GM12865 (cell line): ENCODE measurements around the gene USP19.

Experiments used
- DNase-seq: peaks from one replicate; pipeline ENCODE4 v3.0.0; 2010; ENCODE audit warnings: low read depth
- H3K4me3 ChIP-seq: 2 replicates; pipeline ENCODE4 v1.5.1; 2011; ENCODE audit warnings: mild to moderate bottlenecking, low read depth, low read length, control low read depth
- CTCF ChIP-seq: IDR thresholded peaks from 2 replicates; pipeline ENCODE4 v1.5.1; 2011; ENCODE audit warnings: low read length, control low read depth, low read depth, inconsistent platforms; ENCODE audit not compliant: insufficient read depth; ENCODE audit errors: missing control alignments

Gene USP19

GRCh38 chr3:49153349-49153912 is 32.8 kb upstream of the USP19 start:
- no peak for TF ChIP-seq CTCF
- H3K4me3 ChIP-seq = no peak overlapping the region

DNA sequence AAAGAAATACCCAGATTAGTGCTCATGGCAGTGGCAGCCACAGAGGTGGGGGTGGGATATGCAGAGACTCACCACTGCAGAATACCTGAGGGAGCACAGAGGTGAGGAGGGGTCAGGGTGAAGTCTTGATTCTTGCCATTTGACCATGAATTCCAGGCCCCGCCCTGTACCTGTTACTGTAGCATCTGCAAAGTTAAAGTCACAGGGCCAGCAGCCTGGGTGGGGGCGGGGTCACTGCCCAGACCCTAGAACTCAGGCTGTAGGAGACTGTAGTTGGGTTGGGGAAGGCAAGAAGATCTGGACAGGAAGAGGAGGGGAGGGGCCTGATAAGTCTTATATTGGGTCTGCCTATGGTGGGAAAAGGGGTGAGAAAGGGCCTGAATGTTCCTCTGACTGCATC is 31.0 kb upstream of the USP19 start:
- H3K4me3 ChIP-seq = no peak overlapping the region
- TF ChIP-seq CTCF = no peak
- DNase-seq = no peak

More at GRCh38 chr3:49153349-49153912, 32.8 kb upstream of the USP19 start:
- DNase-seq = no peak

DNA sequence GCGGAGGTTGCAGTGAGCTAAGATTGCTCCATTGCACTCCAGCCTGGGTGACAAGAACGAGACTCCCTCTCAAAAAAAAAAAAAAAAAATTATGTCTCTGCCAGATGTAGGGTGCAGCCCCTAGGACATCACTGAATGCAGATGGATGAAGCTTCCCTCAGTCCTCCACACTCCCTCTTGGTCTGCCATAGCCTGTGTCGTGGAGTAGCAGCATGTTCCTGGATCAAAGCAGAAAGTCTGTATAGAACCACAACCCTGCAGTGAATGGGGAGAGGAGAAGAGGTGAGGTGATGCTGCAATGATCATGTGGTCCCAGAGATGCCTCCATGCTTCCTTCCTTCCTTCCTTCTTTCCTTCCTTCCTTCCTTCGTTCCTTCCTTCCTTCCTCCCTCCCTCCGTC is 27.5 kb upstream of the USP19 start:
- H3K4me3 ChIP-seq = no peak overlapping the region
- no peak for DNase-seq
- no peak for TF ChIP-seq CTCF

- no peak overlapping the region for H3K4me3 ChIP-seq
- TF ChIP-seq CTCF = no peak
- DNase-seq = no peak
Measured at GRCh38 chr3:49140080-49140479, 19.5 kb upstream of the USP19 start.

GRCh38 chr3:49135499-49135898 is 14.9 kb upstream of the USP19 start:
- H3K4me3 ChIP-seq = no peak overlapping the region
- no peak for TF ChIP-seq CTCF
- no peak for DNase-seq

DNA sequence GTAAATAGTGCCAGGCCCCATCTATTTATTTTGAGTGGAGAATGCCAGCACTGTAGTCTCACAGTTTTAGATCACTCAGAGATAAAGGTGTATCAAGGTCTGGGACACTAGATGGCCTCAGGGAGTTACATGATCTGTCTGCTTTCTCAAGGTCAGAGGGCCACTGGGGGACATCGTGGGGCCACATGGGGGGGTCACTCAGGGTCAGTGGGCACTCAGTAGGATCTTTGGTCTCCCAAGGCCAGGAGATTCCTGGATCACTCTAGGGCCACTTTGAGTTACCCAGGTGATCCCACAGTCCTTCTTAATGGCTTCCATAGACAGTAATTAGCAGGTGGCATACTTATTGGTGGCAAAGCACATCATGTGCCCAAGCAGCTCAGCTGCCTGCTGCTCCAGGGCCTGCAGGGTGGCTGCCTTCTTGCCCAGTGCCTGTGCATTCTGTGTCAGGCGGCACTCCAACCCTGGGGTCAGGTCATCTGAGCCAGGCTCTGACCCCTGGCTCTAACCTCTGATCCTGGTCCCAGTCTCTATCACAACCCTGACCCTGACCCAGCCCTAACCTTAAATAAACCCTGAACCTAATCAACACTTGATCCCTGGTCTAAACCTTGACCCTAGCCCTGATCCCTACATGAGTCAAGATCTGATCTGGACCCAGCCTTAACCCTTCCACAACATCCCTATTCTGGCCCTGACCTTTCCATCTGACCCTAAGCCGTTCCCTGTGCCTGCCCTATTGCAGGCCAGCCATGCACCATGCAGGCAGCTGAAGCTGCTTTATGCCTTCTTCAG is 14.0 kb upstream of the USP19 start:
- TF ChIP-seq CTCF = no peak
- DNase-seq = no peak
- H3K4me3 ChIP-seq = no peak overlapping the region
